ENCODE measurements around the gene NXN. TPM values are rescaled to one million over a fixed set of nuclear protein-coding genes. Genes with fewer than 3 reads are reported as not detected.
"Not testable (repeated sequence)": the region's sequence is repeated elsewhere in the genome, so short reads cannot be mapped to it uniquely, and the experiment has no call there.

NXN gene
- total RNA-seq, 1 donor from 2014 or later, result 177 TPM

DNA sequence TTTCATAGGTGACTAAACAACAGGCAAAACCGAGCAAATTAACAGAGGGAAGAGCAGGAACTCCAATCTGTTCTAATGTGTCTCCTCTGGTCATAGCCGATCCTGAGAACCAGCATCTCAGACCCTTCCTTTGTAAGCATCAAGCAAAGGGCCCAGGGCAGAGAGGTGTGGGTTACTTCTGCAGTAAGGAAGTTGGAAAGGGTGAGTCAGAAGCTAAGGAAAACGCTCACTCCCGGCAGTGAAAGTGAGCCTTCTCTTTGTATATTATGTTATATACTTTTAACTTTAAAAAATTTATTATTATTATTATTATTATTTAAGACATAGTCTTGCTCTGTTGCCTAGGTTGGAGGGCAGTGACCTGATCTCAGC lies 119.8 kb downstream of the NXN start:
- Mint-ChIP-seq H3K4me3 (ENCODE audit: unreplicated experiment) (peak overlapping the region; percentile 1), H3K9me3 (ENCODE audit: unreplicated experiment) (peaks cover 5% of the 10 kb centered on the region), H3K36me3 (ENCODE audit: unreplicated experiment) (no peaks in the 10 kb centered on the region), H3K27ac (ENCODE audit: unreplicated experiment) (peak overlapping the region; percentile 45), H3K4me1 (ENCODE audit: low read depth, unreplicated experiment) (peaks cover 28% of the 10 kb centered on the region), H3K27me3 (ENCODE audit: unreplicated experiment) (peaks cover 6% of the 10 kb centered on the region)
- TF ChIP-seq, protein P1, sequence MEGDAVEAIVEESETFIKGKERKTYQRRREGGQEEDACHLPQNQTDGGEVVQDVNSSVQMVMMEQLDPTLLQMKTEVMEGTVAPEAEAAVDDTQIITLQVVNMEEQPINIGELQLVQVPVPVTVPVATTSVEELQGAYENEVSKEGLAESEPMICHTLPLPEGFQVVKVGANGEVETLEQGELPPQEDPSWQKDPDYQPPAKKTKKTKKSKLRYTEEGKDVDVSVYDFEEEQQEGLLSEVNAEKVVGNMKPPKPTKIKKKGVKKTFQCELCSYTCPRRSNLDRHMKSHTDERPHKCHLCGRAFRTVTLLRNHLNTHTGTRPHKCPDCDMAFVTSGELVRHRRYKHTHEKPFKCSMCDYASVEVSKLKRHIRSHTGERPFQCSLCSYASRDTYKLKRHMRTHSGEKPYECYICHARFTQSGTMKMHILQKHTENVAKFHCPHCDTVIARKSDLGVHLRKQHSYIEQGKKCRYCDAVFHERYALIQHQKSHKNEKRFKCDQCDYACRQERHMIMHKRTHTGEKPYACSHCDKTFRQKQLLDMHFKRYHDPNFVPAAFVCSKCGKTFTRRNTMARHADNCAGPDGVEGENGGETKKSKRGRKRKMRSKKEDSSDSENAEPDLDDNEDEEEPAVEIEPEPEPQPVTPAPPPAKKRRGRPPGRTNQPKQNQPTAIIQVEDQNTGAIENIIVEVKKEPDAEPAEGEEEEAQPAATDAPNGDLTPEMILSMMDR (IDR thresholded peaks at IDR 0.05; ENCODE audit: partially characterized antibody, unreplicated experiment), result no peak
- no peak for DNase-seq

DNA sequence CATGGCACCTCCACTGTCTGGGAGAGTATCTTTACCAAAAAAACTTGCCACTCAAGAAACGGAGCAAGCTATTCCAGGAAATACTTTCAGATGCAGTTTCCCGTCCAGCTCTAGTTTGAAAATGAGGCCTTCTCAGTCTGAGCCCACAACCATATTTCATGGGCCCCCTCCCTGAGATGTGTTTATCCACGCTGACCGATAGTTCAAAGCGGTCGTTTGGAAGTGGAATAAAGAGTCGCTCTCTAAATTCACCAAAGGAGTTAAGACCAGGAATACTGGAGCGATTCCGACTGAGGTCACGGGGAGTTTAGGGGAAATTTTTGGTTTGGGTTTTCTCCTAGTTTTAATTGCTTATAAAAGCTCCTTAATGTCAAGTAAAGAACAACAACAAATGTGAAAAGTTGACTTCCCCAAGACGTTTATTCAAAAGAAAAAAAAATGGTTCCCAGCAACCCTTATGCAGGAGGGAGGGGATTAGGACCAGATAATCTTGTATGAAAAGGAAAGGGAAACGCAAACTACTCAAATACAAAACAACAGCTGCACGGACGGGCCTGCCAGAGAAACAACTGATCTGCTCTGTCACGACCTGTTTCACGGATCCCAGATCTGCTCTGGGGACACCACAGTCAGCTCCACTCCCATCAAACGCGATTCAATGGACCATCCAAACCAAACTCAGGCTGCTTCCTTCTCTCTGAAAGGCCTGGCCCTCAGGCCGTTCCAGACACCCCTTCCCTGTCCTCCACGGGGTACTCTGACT lies 120.3 kb downstream of the NXN start:
- Mint-ChIP-seq H3K4me1 (ENCODE audit: low read depth, unreplicated experiment) (peaks cover 22% of the 10 kb centered on the region), H3K27me3 (ENCODE audit: unreplicated experiment) (peaks cover 6% of the 10 kb centered on the region), H3K4me3 (ENCODE audit: unreplicated experiment) (peak overlapping the region; percentile 1), H3K9me3 (ENCODE audit: unreplicated experiment) (peaks cover 5% of the 10 kb centered on the region), H3K36me3 (ENCODE audit: unreplicated experiment) (no peaks in the 10 kb centered on the region), H3K27ac (ENCODE audit: unreplicated experiment) (peak overlapping the region; percentile 45)
- no peak for DNase-seq
- TF ChIP-seq, protein P1 (IDR thresholded peaks at IDR 0.05; ENCODE audit: partially characterized antibody, unreplicated experiment), result no peak

DNA sequence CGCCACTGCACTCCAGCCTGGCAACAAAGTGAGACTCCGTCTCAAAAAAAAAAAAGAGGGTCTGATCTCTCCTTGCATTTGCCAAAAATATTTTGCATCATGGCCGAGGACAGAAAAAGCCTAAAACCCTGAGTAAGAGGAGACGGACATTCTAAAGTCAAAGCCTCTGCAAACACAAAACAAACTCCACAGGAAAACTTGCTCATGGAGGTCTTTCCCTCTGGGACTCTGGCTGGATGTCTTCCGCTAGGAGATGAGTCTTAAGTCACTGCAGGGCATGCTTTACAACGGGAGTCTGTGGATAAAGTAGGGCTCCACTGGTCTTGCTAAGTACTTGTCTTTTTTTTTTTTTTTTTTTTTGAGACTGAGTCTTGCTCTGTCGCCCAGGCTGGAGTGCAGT lies 123.4 kb downstream of the NXN start:
- no peak overlapping the region for H3K27ac Mint-ChIP-seq (ENCODE audit: unreplicated experiment)

DNA sequence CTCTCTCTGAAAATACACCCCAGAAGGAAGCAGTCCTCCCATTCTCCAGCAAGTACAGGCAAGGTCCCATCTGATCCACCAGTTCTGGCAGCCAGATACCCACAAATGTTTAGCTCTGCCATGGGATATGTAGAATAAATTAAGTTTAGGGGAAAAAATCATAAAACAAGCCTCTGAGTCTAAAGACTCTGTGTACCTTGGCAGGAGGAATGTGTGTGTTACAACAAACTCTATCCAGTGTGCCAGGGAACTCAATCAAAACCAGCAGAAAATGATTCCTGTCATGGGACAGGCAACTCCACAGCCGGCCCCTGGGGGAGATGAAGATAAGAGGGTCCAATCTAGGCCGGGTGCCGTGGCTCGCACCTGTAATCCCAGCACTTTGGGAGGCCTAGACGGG lies 124.0 kb downstream of the NXN start:
- TF ChIP-seq, protein P1 (IDR thresholded peaks at IDR 0.05; ENCODE audit: partially characterized antibody, unreplicated experiment), result no peak
- Mint-ChIP-seq H3K4me3 (ENCODE audit: unreplicated experiment) (no peak overlapping the region), H3K36me3 (ENCODE audit: unreplicated experiment) (no peaks in the 10 kb centered on the region), H3K27ac (ENCODE audit: unreplicated experiment) (no peak overlapping the region), H3K9me3 (ENCODE audit: unreplicated experiment) (peaks cover 11% of the 10 kb centered on the region), H3K27me3 (ENCODE audit: unreplicated experiment) (peaks cover 6% of the 10 kb centered on the region), H3K4me1 (ENCODE audit: low read depth, unreplicated experiment) (peaks cover 36% of the 10 kb centered on the region)
- no peak for DNase-seq

More for the DNA sequence above, 123.4 kb downstream of the NXN start:
- TF ChIP-seq, protein P1 (IDR thresholded peaks at IDR 0.05; ENCODE audit: partially characterized antibody, unreplicated experiment), result no peak
- peaks cover 32% of the 10 kb centered on the region for H3K4me1 Mint-ChIP-seq (ENCODE audit: low read depth, unreplicated experiment)
- no peak for DNase-seq
- peaks cover 11% of the 10 kb centered on the region for H3K9me3 Mint-ChIP-seq (ENCODE audit: unreplicated experiment)
- H3K36me3 Mint-ChIP-seq (ENCODE audit: unreplicated experiment), result no peaks in the 10 kb centered on the region
- H3K27me3 Mint-ChIP-seq (ENCODE audit: unreplicated experiment), result peaks cover 8% of the 10 kb centered on the region
- H3K4me3 Mint-ChIP-seq (ENCODE audit: unreplicated experiment), result no peak overlapping the region

DNA sequence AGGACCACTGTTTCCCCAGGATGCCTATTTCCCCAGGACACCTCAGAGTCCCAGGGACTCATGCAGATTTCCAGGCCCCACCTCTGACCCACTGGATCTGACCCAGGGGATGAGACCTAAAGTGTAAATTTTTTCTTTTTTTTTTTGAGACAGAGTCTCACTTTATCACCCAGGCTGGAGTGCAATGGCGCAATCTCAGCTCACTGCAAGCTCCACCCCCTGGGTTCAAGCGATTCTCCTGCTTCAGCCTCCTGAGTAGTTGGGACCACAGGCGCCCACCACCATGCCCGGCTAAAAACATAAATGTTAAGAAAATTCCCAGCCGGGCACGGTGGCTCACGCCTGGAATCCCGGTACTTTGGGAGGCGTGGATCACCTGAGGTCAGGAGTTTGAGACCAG lies 126.7 kb downstream of the NXN start:
- Mint-ChIP-seq H3K4me1 (ENCODE audit: low read depth, unreplicated experiment) (peaks cover 46% of the 10 kb centered on the region), H3K27ac (ENCODE audit: unreplicated experiment) (peak overlapping the region; percentile 83), H3K9me3 (ENCODE audit: unreplicated experiment) (peaks cover 14% of the 10 kb centered on the region)
- H3K36me3 Mint-ChIP-seq (ENCODE audit: unreplicated experiment); H3K27me3 Mint-ChIP-seq (ENCODE audit: unreplicated experiment); H3K4me3 Mint-ChIP-seq (ENCODE audit: unreplicated experiment); DNase-seq: not testable (repeated sequence)

Data from glutamatergic neuron (in vitro differentiated cells).